ENCODE measurements around the gene NOXO1. TPM values are rescaled to one million over a fixed set of nuclear protein-coding genes. Genes with fewer than 3 reads are reported as not detected.

The NOXO1 gene
- total and polyA plus RNA-seq, 9 of the 15 experiments (the other 6 are each of a cell fraction or from before 2014, with no cell fraction given) = not detected

DNA sequence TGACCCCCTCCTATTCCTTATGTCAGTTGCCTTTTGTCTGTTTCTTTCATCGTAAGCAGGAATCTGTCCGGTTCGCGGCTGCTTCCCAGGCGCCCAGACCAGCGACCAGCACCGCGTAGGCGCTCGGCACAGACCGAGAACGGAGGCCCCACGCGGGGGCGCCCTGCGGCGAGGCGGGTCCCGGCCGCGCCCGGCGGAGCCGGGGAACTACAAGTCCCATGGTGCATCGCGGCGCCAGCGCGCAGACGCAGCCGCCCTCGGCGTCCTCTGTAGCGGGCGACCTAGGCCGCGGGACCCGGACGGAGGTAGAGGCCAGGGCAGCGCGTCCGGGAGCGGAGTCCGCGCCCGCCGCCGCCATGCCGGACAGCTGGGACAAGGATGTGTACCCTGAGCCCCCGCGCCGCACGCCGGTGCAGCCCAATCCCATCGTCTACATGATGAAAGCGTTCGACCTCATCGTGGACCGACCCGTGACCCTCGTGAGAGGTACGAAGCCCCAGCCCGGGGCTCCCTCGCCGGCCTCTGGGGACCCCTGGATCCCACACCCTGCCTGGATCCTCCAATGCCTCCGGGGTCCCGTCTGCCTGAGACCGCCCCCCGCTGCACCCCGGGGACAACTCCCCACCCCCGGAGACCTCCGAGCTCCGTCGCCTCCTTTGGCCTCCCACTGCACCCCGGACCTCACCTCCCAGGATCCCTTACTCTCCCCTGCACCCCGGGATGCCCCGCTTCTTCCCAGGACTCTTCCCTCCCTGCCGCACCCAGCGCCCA is 21.8 kb downstream of the NOXO1 start, which contains the start of gene NDUFB10 (continued):
- TF ChIP-seq FUS (optimal IDR thresholded peaks at IDR 0.05; ENCODE audit: low read depth, low read length) (peak; percentile 59), CCNT2 (IDR thresholded peaks at IDR 0.05; ENCODE audit: borderline replicate concordance, extremely low read depth, insufficient read length, low read depth, low read length) (peak; percentile 91), ZNF274 (IDR thresholded peaks at IDR 0.05; ENCODE audit: borderline replicate concordance, low read depth, low read length) (no peak), IFI16 (CRISPR knock-in tag; IDR thresholded peaks at IDR 0.05) (no peak), CHD4 (IDR thresholded peaks at IDR 0.05; ENCODE audit: insufficient read depth, insufficient replicate concordance, low read depth, low read length, poor library complexity, severe bottlenecking) (no peak), ZNF197 (CRISPR knock-in tag; IDR thresholded peaks at IDR 0.05; ENCODE audit: low read depth) (0 out of 2 replicates have a peak, but pooled peaks have one; percentile 29), KHSRP (IDR thresholded peaks at IDR 0.05) (no peak), NONO (IDR thresholded peaks at IDR 0.05; ENCODE audit: low read depth in 2 of 2, low read length in 1 of 2) (peak; percentile 56 to 91), ZBTB7A (IDR thresholded peaks at IDR 0.05; ENCODE audit: borderline replicate concordance, control insufficient read depth, low read depth, low read length) (peak; percentile 68; the same call in 1 of the 2 replicates), ZNF695 (CRISPR knock-in tag; IDR thresholded peaks at IDR 0.05) (no peak), ZNF584 (CRISPR knock-in tag; IDR thresholded peaks at IDR 0.05; ENCODE audit: low read depth) (no peak), ZNF184 (CRISPR knock-in tag; IDR thresholded peaks at IDR 0.05) (no peak), RFX5 (IDR thresholded peaks at IDR 0.05; ENCODE audit: low read depth, low read length) (no peak; the same call in 1 of the 2 replicates)
- TF ChIP-seq, protein P1, sequence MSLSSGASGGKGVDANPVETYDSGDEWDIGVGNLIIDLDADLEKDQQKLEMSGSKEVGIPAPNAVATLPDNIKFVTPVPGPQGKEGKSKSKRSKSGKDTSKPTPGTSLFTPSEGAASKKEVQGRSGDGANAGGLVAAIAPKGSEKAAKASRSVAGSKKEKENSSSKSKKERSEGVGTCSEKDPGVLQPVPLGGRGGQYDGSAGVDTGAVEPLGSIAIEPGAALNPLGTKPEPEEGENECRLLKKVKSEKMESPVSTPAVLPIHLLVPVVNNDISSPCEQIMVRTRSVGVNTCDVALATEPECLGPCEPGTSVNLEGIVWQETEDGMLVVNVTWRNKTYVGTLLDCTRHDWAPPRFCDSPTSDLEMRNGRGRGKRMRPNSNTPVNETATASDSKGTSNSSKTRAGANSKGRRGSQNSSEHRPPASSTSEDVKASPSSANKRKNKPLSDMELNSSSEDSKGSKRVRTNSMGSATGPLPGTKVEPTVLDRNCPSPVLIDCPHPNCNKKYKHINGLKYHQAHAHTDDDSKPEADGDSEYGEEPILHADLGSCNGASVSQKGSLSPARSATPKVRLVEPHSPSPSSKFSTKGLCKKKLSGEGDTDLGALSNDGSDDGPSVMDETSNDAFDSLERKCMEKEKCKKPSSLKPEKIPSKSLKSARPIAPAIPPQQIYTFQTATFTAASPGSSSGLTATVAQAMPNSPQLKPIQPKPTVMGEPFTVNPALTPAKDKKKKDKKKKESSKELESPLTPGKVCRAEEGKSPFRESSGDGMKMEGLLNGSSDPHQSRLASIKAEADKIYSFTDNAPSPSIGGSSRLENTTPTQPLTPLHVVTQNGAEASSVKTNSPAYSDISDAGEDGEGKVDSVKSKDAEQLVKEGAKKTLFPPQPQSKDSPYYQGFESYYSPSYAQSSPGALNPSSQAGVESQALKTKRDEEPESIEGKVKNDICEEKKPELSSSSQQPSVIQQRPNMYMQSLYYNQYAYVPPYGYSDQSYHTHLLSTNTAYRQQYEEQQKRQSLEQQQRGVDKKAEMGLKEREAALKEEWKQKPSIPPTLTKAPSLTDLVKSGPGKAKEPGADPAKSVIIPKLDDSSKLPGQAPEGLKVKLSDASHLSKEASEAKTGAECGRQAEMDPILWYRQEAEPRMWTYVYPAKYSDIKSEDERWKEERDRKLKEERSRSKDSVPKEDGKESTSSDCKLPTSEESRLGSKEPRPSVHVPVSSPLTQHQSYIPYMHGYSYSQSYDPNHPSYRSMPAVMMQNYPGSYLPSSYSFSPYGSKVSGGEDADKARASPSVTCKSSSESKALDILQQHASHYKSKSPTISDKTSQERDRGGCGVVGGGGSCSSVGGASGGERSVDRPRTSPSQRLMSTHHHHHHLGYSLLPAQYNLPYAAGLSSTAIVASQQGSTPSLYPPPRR (CRISPR knock-in tag; IDR thresholded peaks at IDR 0.05; ENCODE audit: borderline replicate concordance) = peak; percentile 48; the same call in 1 of the 2 replicates
- TF ChIP-seq, protein P2, sequence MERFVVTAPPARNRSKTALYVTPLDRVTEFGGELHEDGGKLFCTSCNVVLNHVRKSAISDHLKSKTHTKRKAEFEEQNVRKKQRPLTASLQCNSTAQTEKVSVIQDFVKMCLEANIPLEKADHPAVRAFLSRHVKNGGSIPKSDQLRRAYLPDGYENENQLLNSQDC (CRISPR knock-in tag; IDR thresholded peaks at IDR 0.05) = no peak
- TF ChIP-seq, protein P3, sequence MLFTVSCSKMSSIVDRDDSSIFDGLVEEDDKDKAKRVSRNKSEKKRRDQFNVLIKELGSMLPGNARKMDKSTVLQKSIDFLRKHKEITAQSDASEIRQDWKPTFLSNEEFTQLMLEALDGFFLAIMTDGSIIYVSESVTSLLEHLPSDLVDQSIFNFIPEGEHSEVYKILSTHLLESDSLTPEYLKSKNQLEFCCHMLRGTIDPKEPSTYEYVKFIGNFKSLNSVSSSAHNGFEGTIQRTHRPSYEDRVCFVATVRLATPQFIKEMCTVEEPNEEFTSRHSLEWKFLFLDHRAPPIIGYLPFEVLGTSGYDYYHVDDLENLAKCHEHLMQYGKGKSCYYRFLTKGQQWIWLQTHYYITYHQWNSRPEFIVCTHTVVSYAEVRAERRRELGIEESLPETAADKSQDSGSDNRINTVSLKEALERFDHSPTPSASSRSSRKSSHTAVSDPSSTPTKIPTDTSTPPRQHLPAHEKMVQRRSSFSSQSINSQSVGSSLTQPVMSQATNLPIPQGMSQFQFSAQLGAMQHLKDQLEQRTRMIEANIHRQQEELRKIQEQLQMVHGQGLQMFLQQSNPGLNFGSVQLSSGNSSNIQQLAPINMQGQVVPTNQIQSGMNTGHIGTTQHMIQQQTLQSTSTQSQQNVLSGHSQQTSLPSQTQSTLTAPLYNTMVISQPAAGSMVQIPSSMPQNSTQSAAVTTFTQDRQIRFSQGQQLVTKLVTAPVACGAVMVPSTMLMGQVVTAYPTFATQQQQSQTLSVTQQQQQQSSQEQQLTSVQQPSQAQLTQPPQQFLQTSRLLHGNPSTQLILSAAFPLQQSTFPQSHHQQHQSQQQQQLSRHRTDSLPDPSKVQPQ (CRISPR knock-in tag; IDR thresholded peaks at IDR 0.05; ENCODE audit: borderline replicate concordance) = no peak

Data from K562 (cell line).